ENCODE results near the gene INTS11.
"Not testable (repeated sequence)": the region's sequence is repeated elsewhere in the genome, so short reads cannot be mapped to it uniquely, and the experiment has no call there.

Gene INTS11

DNA sequence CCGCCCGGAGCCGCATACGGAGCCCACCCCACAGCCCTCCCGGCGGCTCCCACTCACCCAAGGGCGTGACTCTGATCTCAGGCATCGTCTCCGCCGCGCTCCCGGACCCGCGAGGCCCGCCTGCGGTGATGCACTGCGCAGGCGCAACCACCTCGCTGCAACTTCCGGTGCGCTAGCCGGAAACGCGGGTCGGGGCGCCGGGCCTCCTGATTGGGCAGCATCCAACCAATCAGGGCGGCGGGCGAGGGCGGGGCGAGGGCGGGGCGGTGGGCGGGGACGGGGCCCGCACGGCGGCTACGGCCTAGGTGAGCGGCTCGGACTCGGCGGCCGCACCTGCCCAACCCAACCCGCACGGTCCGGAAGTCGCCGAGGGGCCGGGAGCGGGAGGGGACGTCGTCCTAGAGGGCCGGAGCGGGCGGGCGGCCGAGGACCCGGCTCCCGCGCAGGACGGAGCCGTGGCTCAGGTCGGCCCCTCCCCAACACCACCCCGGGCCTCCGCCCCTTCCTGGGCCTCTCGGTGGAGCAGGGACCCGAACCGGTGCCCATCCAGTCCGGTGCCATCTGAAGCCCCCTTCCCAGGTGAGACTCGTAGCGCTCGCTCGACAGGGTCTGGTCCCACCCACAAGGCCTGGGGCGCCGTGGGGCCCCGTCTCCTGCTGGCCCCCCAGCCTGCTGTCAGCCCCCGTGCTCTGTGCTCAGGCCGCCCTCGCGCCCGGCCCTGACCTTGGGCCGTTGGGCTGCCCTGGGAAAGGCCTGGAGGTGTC, at the start of gene INTS11, which contains the start of gene CPTP:
TSS of gene INTS11 (minus strand) at position 137 of the 764 bp plus-strand sequence. CDS start at position 85, 52 bp downstream.
TSS of gene CPTP (plus strand) at position 279 of the 764 bp plus-strand sequence. CDS start 2,109 bp downstream, outside the sequence.
- peak; percentile 88 for DNase-seq

DNA sequence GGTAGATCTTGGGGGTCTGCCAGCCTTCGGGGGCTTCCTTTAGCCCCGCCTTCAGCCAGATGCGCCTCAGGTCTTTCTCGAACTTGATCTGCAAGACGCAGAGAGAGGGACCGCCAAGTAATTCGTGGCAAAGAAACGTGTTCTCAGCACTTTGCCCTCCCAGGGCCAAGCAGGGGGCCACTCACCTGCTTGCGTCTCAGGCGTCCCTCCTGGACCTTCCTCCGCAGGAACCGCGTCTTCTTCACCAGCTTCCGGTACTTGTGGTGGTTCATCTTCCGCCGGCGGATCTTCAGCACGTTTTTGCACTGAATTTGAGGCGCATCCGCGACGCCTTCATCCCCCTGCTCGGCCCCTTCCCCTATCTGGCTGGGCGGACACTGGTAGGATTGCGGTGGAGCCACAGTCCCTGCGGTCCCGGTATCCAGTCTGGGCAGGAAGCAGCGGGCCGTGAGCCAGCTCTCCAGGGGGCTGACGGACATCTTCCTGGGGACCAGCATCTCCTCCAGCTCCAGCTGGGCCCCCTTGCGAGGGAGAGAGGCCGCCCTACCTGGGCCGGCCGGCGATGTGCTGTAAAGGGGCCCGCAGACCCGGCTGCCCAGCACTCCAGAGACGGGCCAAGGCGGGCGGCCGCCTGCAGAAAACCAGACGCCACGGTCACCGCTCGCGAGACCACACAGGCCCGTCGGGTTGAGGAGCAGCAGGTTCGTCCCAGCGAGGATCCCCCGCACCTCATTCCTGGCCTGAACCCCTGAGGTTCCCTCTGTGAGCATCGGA, 49.5 kb upstream of the INTS11 start:
- no peak for DNase-seq

DNA sequence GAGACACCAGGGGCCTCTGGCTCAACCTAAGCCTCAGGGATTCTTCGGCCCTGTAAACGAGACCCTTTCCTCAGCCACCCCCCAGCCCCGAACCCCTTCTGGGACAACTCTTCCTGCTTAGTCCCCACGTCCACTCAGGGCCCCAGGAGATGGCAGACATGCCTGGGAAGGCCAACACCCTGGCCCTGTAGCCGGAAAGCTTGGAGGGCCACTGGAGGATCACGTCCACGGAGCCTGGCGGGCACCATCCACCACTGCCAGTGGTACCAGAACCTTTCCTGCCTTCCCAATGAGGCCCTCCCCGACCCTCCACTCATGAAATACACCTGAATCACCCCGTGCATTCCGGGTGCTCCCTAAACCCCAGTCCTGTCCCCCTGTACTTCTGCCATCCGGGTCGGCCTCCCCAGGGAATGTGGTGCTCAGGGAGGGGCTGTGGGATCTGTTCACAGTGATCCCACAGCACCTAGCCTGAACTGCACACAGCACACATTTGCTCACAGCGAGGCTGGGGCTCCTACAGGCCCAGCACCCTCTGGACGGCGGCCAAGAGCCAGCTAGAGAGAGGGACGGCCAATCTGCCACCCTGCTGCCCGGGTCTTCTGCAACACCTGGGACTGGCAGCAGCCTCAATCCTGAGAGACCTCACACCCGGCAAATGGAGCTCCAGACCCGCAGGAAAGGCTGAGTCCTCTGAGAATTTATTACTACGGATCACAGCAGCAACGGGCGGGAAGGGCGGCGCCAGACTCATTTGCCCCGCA, 48.8 kb upstream of the INTS11 start:
- DNase-seq = no peak

DNA sequence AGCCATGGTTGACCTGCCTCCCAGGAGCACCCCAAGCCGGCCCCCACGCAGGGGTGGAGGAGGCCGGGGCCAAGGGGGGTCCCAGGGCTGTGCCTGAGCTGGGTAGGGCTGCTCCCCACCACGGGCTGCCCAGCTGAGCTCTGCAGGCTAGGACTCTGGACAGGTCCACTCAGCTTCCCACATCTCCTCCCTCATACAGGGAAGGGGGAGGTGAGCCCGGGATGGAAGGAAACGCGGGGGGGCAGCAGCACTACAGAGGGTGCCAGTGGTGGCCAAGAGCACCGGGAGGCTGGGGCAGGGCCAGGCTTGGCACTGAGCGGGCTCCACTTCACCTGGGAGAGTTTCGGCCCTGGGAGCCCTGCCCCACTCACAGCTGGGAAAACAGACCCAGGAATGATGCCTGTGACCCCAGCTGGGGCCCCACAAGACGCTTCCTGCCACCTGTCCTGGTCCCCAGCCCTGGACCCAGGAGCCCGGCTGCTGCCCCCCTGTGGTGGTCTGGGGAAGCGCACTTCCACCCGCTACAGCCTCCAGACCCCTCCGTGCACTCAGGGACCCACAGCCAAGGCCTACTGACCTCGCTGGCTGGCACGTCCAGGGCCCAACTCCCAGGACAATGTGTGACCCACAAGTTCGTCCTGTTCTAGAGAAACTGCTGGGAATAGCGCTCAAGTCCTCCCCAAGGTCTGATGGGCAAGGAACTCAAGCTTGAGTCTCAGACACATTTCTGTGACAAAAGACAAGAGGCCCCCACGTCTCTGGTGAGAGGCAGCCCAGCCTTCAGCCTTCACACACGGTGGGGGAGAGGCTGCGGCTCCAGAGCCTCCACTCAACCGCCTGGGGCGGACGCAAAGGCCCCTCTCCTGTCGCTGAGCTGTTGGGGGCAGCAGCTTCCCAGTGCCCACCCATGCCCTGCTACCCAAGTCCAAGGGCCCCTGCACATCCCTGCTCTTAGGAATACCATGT, 47.6 kb upstream of the INTS11 start:
- DNase-seq = peak; percentile 43

DNA sequence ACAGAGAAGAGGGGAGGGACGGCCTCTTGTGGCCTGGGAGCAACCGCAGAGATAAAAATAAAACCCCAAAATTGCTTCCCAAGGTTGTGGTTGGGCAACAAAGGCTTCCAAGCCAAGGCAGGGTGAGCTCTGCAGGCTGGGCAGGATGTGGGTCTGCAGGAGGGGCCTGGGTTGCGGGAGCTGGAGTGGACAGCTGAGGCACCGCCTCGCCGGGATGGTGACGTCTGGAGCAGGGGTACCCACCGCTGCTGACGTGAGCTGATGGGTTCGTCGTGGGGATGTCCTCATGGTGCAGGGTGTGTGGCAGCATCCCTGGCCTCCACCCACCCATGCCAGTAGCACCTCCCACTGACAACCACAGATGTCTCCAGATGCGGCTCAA, 46.9 kb upstream of the INTS11 start:
- no peak for DNase-seq

GRCh38 chr1:1370771-1371300, 46.4 kb upstream of the INTS11 start:
- no peak for DNase-seq

GRCh38 chr1:1370094-1370493, 45.6 kb upstream of the INTS11 start:
- not testable (repeated sequence) for DNase-seq

DNA sequence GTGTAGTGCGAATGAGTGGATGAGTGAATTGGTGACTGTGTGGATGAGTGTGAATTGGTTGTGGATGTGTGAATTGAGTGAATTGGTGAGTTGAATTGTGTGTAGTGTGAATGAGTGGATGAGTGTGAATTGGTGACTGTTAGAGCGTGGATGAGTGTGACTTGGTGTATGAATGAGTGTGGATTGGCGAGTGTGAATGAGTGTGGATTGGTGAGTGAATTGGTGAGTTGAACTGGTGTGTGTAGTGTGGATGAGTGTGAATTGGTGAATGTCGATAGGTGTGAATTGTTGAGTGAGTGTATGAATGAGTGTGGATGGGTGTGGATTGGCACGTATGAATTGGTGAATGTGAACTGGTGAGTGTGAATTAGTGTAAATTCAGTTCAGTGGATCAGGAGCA, 42.9 kb upstream of the INTS11 start:
- DNase-seq = no peak

DNA sequence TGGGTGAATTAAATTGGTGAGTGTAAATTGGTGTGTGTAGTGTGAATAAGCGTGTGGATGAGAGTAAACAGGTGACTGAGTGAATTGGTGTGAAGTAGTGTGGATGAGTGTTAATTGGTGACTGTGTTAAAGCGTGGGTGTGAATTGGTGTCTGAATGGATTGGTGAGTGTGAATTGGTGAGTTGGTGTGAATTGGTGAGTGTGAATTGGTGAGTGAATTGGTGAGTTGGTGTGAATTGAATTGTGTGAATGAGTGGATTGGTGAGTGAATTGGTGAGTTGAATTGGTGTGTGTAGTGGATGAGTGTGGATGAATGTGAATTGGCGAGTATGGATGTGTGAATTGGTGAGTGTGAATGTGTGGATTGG, 42.2 kb upstream of the INTS11 start:
- DNase-seq = no peak

- no peak for DNase-seq
These were observed 41.6 kb upstream of the INTS11 start for GRCh38 chr1:1365875-1366698.

- DNase-seq = no peak
These were observed 39.8 kb upstream of the INTS11 start for GRCh38 chr1:1364266-1364665.

DNA sequence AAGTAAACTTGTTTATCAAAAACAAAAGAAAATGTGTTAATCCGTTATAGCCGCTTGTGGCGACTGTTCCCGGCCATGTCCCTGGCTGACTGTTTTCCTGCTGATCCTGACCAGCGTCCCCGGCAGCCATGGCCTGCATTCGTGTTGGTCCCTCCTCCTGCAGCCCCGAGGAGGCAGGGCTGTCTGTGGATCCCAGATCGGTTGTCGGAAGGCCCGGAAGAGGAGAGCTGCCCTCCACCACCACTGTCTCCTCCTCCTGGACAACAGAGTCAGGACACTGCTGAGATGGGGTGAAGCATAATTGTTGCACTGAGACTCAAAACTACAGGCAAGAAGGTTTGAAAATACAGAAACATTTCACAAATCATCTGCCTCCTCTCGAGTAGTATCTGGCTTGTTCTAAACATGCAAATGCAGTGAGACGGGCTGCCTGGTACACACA, 37.5 kb upstream of the INTS11 start:
- DNase-seq = peak; percentile 78

DNA sequence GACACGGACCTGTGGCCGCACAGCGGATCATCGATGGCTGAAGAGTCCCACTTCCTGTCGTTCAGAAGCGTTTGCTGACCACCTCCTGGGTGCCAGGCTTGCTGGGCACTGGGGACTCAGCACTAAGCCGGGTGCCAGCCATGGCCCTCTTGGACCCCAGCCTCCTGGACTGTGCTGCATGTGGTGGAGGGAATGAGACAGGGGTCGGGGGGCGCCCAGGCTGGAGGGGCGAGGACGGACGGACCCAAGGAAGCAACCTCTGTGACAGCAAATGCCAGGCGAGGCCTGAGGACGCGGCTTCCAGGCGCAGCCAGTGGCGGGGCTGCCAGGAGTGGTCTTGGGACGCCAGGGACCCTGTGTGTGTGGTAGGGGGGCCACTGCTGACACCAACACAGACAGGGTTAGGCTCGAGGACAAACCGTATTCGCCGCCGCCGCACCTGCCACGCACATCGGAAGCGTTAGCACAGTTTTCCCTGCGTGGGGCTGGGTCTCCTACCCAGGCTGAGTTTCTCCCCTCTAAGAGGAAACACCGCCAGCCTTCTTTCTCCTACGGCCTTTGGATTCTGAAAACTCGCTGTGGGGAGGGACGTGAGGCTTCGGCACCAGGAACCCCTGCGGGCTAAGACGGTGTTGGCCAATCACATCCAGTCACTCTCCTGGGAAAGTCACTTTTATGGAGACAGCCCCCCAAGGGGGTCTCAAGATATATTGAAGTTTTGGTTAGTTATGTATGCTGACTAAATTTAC, 36.9 kb upstream of the INTS11 start:
- no peak for DNase-seq

- DNase-seq = peak; percentile 91
These were observed 36.2 kb upstream of the INTS11 start for GRCh38 chr1:1360506-1361169.

DNA sequence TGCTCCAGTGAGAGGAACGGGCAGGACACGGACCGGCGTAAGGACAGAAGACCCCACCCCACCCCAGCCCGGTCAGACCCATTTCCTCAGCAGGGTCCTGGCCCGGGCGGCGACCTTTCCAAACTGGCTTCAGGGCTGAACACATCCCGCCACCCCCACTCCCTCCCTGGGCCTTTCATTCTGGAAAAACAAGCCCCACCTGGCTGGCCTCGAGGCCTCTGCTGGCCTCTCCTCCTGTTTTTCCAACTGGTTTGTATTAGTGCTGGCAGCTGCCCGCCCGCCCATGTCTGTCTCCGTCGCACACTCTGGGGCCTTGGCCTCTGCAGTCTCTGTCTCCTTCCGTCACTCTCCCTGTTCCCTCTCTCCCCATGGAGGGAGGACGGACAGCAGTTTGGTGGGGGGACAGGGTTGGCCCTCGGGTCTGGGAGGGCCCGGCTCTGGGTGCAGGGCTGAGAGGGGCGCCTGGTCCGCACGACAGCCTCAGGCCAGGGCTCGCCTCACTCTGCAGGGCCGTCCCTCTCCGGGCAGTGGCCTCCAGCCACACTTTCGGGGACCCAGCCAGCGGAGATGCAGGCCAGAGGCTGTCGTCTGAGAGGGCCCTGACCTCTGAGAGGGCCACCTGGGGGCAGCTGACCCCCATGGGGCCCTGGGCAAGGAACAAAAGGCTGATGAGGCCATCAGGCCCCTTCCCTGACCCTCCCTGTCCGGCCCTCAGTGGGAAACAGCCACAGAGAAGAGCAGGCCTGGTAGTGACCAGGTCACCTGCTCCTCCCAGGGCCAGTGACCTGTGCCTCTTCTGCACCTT, 35.4 kb upstream of the INTS11 start:
- DNase-seq = peak; percentile 69

- DNase-seq = peak; percentile 76
These were observed 34.8 kb upstream of the INTS11 start for GRCh38 chr1:1359308-1359663.

DNA sequence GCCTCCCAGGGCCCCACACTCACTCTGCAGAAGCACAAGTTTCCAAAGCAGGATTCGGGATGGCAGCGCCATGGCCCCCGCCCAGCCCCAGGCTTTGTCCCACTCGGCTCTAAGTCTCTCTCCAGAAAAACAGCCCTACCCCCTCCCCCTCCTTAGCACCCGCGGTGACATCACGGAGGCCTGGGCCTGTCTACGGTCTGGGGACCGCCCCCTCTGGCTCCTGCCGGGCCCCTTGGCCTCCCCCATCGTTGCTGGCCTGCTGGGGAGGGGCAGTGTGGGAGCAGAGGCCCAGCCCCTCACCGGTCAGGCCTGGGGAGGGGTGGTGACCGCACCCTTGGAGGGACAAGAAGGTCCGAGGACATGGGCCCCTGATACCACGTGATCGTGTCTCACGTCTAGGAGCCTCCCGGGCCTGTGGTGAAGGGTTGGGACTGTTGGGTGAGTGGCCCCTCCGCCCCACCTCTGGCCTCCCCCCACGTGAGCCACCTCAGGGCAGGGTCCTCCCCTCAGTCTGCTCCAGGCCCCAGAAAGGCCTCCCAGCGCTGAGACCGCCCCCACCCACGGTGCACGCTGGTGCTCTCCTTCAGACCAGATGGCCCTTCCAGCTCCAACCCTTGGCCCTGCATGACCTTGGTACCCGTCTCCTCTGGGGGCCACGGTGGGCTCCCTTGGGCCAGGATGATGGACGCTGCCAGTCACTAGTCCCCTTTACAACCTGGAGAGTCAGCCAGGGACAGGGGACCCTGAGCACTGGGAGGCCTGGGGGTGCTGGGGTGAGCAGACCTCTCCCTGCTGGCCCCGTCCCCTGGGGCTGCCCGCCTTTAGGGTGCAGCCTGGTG, 34.2 kb upstream of the INTS11 start, which contains the start of gene MXRA8:
TSS of gene MXRA8 (minus strand) at position 123 of the 839 bp plus-strand sequence. CDS start at position 72, 51 bp downstream.
- DNase-seq = peak; percentile 90

All from fibroblast of skin of right quadriceps (primary cell).